ENCODE data around the gene FMN1.

FMN1 gene

DNA sequence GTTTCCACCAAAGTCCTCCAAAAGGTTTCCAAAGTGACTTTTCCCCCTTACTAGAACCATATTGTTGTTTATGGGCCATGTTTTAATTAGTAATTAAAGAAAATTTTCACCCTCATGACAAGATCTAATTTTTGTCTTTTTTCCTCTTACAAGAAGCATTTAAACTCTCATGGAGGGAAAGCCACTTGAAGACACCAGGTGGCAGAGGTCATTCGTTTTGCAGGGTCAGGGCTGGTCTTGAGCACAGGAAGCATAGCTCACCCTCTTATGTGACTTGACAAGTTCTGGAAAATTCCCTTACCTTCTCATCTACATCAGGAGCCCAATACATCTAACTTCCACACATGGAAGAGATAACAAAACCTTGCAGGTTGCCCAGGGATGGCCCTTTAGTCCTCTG lies 313.0 kb downstream of the FMN1 start:
- CTCF ChIA-PET: no interaction called here
- TF ChIP-seq NFRKB (IDR thresholded peaks at IDR 0.05) (no peak), BHLHE40 (IDR thresholded peaks at IDR 0.05; ENCODE audit: borderline replicate concordance) (no peak), SP1 (IDR thresholded peaks at IDR 0.05) (no peak), HDGF (IDR thresholded peaks at IDR 0.05; ENCODE audit: borderline replicate concordance) (no peak), ARNT (IDR thresholded peaks at IDR 0.05) (no peak), L3MBTL2 (conservative IDR thresholded peaks at IDR 0.05) (no peak), ZNF384 (IDR thresholded peaks at IDR 0.05) (no peak), TARDBP (IDR thresholded peaks at IDR 0.05) (no peak), FOXK2 (IDR thresholded peaks at IDR 0.05) (no peak), CTBP1 (IDR thresholded peaks at IDR 0.05; ENCODE audit: borderline replicate concordance) (no peak), FOXM1 (IDR thresholded peaks at IDR 0.05; ENCODE audit: borderline replicate concordance) (no peak), FOXA1 (IDR thresholded peaks at IDR 0.05) (no peak), ELF4 (IDR thresholded peaks at IDR 0.05) (no peak), SUZ12 (IDR thresholded peaks at IDR 0.05) (no peak), LEF1 (IDR thresholded peaks at IDR 0.05; ENCODE audit: borderline replicate concordance) (no peak)
- TF ChIP-seq, protein P1, sequence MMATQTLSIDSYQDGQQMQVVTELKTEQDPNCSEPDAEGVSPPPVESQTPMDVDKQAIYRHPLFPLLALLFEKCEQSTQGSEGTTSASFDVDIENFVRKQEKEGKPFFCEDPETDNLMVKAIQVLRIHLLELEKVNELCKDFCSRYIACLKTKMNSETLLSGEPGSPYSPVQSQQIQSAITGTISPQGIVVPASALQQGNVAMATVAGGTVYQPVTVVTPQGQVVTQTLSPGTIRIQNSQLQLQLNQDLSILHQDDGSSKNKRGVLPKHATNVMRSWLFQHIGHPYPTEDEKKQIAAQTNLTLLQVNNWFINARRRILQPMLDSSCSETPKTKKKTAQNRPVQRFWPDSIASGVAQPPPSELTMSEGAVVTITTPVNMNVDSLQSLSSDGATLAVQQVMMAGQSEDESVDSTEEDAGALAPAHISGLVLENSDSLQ (IDR thresholded peaks at IDR 0.05): no peak
- DNase-seq (ENCODE audit: extremely low spot score): no peak
- POLR2A ChIA-PET: no interaction called here

- DNase-seq (ENCODE audit: extremely low spot score): no peak
- CTCF ChIA-PET: no interaction called here
- TF ChIP-seq ZNF384 (IDR thresholded peaks at IDR 0.05): no peak
- TF ChIP-seq CTBP1 (IDR thresholded peaks at IDR 0.05; ENCODE audit: borderline replicate concordance): no peak
- no peak for TF ChIP-seq BHLHE40 (IDR thresholded peaks at IDR 0.05; ENCODE audit: borderline replicate concordance)
- TF ChIP-seq LEF1 (IDR thresholded peaks at IDR 0.05; ENCODE audit: borderline replicate concordance): no peak
- TF ChIP-seq FOXK2 (IDR thresholded peaks at IDR 0.05): no peak
- TF ChIP-seq SUZ12 (IDR thresholded peaks at IDR 0.05): no peak
- no peak for TF ChIP-seq ELF4 (IDR thresholded peaks at IDR 0.05)
- TF ChIP-seq NFRKB (IDR thresholded peaks at IDR 0.05): no peak
- TF ChIP-seq, protein P1 (IDR thresholded peaks at IDR 0.05): no peak
- POLR2A ChIA-PET: no interaction called here
These were observed 313.9 kb downstream of the FMN1 start for GRCh38 chr15:32880642-32881041.

GRCh38 chr15:32879980-32880379 lies 314.5 kb downstream of the FMN1 start:
- no peak for DNase-seq (ENCODE audit: extremely low spot score)
- CTCF ChIA-PET: no interaction called here
- no peak for TF ChIP-seq SUZ12 (IDR thresholded peaks at IDR 0.05)
- TF ChIP-seq NFRKB (IDR thresholded peaks at IDR 0.05): no peak
- TF ChIP-seq ELF4 (IDR thresholded peaks at IDR 0.05): no peak
- no peak for TF ChIP-seq FOXK2 (IDR thresholded peaks at IDR 0.05)
- TF ChIP-seq ARNT (IDR thresholded peaks at IDR 0.05): no peak
- TF ChIP-seq TARDBP (IDR thresholded peaks at IDR 0.05): no peak
- POLR2A ChIA-PET: no interaction called here

DNA sequence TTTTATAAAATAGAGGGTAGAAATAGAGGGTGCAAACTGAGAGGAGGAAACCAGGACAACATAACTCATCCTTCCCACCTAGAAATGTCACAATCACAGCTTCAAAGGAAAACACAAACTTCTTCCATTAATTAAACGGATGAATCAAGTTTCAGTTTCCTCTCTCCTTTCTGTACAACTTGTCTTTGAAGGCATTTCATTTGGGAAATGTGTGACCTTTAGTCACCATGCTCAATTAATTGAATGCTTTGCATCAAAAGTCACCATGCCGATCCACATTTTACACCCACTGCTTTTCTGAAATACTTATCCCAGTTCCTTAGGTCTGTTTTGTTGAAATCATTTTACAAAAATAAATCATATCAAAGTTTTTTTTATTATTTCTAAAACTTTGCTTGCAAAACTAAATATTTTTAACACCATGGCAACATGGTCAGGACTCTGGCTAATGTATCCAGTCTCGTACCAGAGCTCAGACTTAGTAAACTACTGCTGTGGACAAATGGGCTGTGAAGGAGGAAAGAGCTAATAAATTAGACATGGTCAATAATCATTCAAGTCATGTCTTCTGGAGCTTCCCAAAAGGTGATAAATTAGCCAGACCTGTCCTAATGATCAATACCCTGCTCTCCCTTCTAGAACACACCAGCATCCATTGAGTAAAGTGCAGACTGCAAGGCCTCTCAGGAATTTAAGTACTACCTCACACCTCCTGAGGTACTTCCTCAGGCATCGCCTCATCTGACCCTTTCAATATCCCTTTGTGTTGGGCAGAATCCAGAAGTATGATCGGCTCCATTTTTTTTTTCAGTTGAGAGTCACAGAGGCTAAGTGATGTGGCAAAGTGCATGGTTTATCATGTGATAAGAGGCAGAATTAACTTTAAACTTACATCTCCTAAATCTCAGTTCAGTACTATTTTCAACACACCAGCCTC lies 315.4 kb downstream of the FMN1 start:
- ChIA-PET POLR2A (no interaction called here), CTCF (no interaction called here)
- DNase-seq (ENCODE audit: extremely low spot score): no peak
- TF ChIP-seq CTBP1 (IDR thresholded peaks at IDR 0.05; ENCODE audit: borderline replicate concordance) (no peak), SUZ12 (IDR thresholded peaks at IDR 0.05) (no peak), HDGF (IDR thresholded peaks at IDR 0.05; ENCODE audit: borderline replicate concordance) (no peak)

- no peak for DNase-seq (ENCODE audit: extremely low spot score)
- ChIA-PET CTCF (no interaction called here), POLR2A (no interaction called here)
- no peak for TF ChIP-seq LEF1 (IDR thresholded peaks at IDR 0.05; ENCODE audit: borderline replicate concordance)
- TF ChIP-seq FOXA1 (IDR thresholded peaks at IDR 0.05): no peak
- no peak for TF ChIP-seq TARDBP (IDR thresholded peaks at IDR 0.05)
- no peak for TF ChIP-seq ARNT (IDR thresholded peaks at IDR 0.05)
- TF ChIP-seq ZNF384 (IDR thresholded peaks at IDR 0.05): no peak
- no peak for TF ChIP-seq SUZ12 (IDR thresholded peaks at IDR 0.05)
- TF ChIP-seq, protein P1 (IDR thresholded peaks at IDR 0.05): no peak
- no peak for TF ChIP-seq CTBP1 (IDR thresholded peaks at IDR 0.05; ENCODE audit: borderline replicate concordance)
- no peak for TF ChIP-seq SP1 (IDR thresholded peaks at IDR 0.05)
- TF ChIP-seq L3MBTL2 (conservative IDR thresholded peaks at IDR 0.05): no peak
- no peak for TF ChIP-seq ELF4 (IDR thresholded peaks at IDR 0.05)
- TF ChIP-seq FOXK2 (IDR thresholded peaks at IDR 0.05): no peak
- no peak for TF ChIP-seq HDGF (IDR thresholded peaks at IDR 0.05; ENCODE audit: borderline replicate concordance)
- no peak for TF ChIP-seq BHLHE40 (IDR thresholded peaks at IDR 0.05; ENCODE audit: borderline replicate concordance)
- TF ChIP-seq NFRKB (IDR thresholded peaks at IDR 0.05): no peak
These were observed 316.2 kb downstream of the FMN1 start for GRCh38 chr15:32878342-32878741.

DNA sequence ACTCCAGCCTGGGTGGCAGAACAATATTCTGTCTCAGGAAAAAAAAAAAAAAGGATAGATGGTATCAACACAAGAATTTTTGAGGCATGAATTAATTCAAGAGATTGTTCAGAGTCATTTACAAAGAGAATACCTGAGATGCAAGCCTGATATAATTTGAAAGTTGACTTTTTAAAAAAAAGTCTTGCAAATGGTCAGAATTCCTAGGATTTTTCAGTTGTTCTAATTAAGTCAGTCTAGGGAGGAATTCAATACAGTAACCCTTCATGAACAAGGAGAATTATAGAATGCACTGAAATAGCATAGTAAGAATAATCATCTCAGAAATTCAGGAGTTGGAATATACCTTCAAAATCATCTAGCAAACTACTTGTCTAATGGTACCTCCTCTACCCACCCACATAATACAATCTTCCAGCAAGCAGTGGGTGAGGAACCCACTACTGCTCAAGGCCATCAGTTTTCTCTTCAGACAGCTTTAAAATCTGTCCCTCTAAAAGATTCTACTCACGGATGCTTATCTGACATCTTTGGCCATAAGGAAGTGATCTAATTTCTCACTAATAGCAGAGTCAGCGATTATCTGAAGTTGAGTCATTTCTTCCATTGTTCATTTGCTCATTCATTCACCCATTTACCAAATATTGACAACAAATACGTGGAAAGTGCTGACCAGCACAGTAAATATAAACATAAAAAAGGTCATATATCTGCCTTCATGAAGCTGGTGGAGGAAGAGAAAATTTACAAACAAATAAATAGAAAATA lies 317.1 kb downstream of the FMN1 start:
- no peak for TF ChIP-seq HDGF (IDR thresholded peaks at IDR 0.05; ENCODE audit: borderline replicate concordance)
- TF ChIP-seq L3MBTL2 (conservative IDR thresholded peaks at IDR 0.05): no peak
- no peak for DNase-seq (ENCODE audit: extremely low spot score)
- CTCF ChIA-PET: interaction anchor here (0.5 kb wide), 1 partner anchor 325 kb away, joined by 6 read pairs; no protein-coding TSS in a partner anchor
- POLR2A ChIA-PET: no interaction called here

Measured in HEK293T (cell line).